ENCODE results near the gene MPP2.
"Not testable (repeated sequence)": the region's sequence is repeated elsewhere in the genome, so short reads cannot be mapped to it uniquely, and the experiment has no call there.

Gene MPP2

GRCh38 chr17:43875476-43876147 lies 31.7 kb downstream of the MPP2 start:
- ATAC-seq (peak; percentile 17), DNase-seq (no peak)

GRCh38 chr17:43874293-43874692 lies 33.0 kb downstream of the MPP2 start:
- DNase-seq: no peak
- ATAC-seq: no peak

GRCh38 chr17:43873815-43874214 lies 33.5 kb downstream of the MPP2 start:
- DNase-seq (no peak), ATAC-seq (no peak)

- no peak for ATAC-seq
Observed at GRCh38 chr17:43873091-43873490, 34.2 kb downstream of the MPP2 start.

GRCh38 chr17:43871946-43872690 lies 35.2 kb downstream of the MPP2 start:
- DNase-seq (no peak), ATAC-seq (no peak)

More at GRCh38 chr17:43873091-43873490, 34.2 kb downstream of the MPP2 start:
- no peak for DNase-seq

- not testable (repeated sequence) for DNase-seq, ATAC-seq
Observed at GRCh38 chr17:43869031-43869430, 38.3 kb downstream of the MPP2 start.

GRCh38 chr17:43868226-43868994 lies 38.9 kb downstream of the MPP2 start:
- no peak for ATAC-seq
- DNase-seq: no peak

- no peak for ATAC-seq
- no peak for DNase-seq
Observed at GRCh38 chr17:43864161-43864984, 43.0 kb downstream of the MPP2 start.

- ATAC-seq (peak; percentile 20), DNase-seq (no peak)
Observed at GRCh38 chr17:43861960-43862359, 45.4 kb downstream of the MPP2 start.

GRCh38 chr17:43860927-43861622 lies 46.3 kb downstream of the MPP2 start:
- DNase-seq (no peak), ATAC-seq (no peak)

- no peak for DNase-seq
Observed at GRCh38 chr17:43860077-43860725, 47.1 kb downstream of the MPP2 start.

GRCh38 chr17:43857957-43858600 lies 49.3 kb downstream of the MPP2 start:
- ATAC-seq: no peak
- no peak for DNase-seq

More at GRCh38 chr17:43860077-43860725, 47.1 kb downstream of the MPP2 start:
- ATAC-seq: peak; percentile 21

- ATAC-seq: no peak
Observed at GRCh38 chr17:43857141-43857540, 50.2 kb downstream of the MPP2 start.

GRCh38 chr17:43856141-43856540 lies 51.2 kb downstream of the MPP2 start:
- DNase-seq: no peak
- no peak for ATAC-seq

More at GRCh38 chr17:43857141-43857540, 50.2 kb downstream of the MPP2 start:
- DNase-seq: no peak

GRCh38 chr17:43855061-43855460 lies 52.3 kb downstream of the MPP2 start:
- ATAC-seq (no peak), DNase-seq (no peak)

- ATAC-seq (no peak), DNase-seq (no peak)
Observed at GRCh38 chr17:43854498-43854897, 52.8 kb downstream of the MPP2 start.

GRCh38 chr17:43853546-43853945 lies 53.8 kb downstream of the MPP2 start:
- no peak for ATAC-seq
- no peak for DNase-seq

- no peak for ATAC-seq
- no peak for DNase-seq
Observed at GRCh38 chr17:43852571-43852970, 54.8 kb downstream of the MPP2 start.

- ATAC-seq (no peak), DNase-seq (no peak)
Observed at GRCh38 chr17:43849116-43849515, 58.2 kb downstream of the MPP2 start.

- ATAC-seq: no peak
Observed at GRCh38 chr17:43848601-43849000, 58.7 kb downstream of the MPP2 start.

More at GRCh38 chr17:43848601-43849000, 58.7 kb downstream of the MPP2 start:
- no peak for DNase-seq

All from stimulated activated naive CD8-positive, alpha-beta T cell treated with anti-CD3 and anti-CD28 coated beads, Interleukin-15, Interleukin-2, amounts not matched to agents 100 U/mL and 50 U/mL, for 24 hours (primary cell).